Fibroblast of skin of abdomen (primary cell): Measurements from ENCODE around the gene HSD17B2. TPM values are rescaled to one million over a fixed set of nuclear protein-coding genes. Genes with fewer than 3 reads are reported as not detected.
"Not testable (repeated sequence)": the region's sequence is repeated elsewhere in the genome, so short reads cannot be mapped to it uniquely, and the experiment has no call there.

ENCODE experiments used
- DNase-seq: peaks from one replicate; pipeline ENCODE4 v3.0.0-alpha.2; 2013
- polyA plus RNA-seq, 2 experiments: library from polyadenylated mRNA; unstranded; fragments of 120-200 nt; gene quantifications; one replicate each; pipeline ENCODE4 v1.2.1, GENCODE V29; 2013; ENCODE audit not compliant: insufficient read length in 2 of 2

The HSD17B2 gene
- 0.55 TPM for polyA plus RNA-seq (2013, experiment 1 of 2; ENCODE audit: insufficient read length)
- 0.56 TPM for polyA plus RNA-seq (2013, experiment 2 of 2; ENCODE audit: insufficient read length)

DNA sequence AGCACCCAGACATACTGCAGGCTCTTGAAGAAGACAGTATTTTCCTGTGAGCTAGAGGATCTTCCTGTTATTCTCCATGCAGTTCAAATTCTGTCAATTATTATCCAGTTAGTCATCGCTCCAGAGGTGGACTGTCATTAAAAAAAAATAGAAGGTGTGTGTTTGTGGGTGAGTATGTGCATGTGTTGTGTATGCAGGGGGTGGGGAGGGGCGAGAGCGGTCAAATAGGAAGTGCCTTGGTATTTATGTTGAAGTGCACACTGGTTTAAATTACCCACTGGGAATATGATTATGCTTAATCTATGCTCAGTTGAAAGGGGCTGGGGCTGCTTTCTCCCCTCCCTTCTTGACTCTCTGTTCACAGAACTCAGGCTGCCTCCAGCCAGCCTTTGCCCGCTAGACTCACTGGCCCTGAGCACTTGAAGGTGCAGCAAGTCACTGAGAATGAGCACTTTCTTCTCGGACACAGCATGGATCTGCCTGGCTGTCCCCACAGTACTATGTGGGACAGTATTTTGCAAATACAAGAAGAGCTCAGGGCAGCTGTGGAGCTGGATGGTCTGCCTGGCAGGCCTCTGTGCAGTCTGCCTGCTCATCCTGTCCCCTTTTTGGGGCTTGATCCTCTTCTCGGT is at the start of gene HSD17B2:
Gene HSD17B2 (plus strand): TSS at position 273 of the 632 bp plus-strand sequence. CDS start 172 bp downstream, at position 445.
- peak; percentile 63 for DNase-seq

GRCh38 chr16:81987121-81987520 is 47.9 kb upstream of the HSD17B2 start:
- no peak for DNase-seq

GRCh38 chr16:81987706-81988105 is 47.3 kb upstream of the HSD17B2 start:
- DNase-seq = no peak

DNA sequence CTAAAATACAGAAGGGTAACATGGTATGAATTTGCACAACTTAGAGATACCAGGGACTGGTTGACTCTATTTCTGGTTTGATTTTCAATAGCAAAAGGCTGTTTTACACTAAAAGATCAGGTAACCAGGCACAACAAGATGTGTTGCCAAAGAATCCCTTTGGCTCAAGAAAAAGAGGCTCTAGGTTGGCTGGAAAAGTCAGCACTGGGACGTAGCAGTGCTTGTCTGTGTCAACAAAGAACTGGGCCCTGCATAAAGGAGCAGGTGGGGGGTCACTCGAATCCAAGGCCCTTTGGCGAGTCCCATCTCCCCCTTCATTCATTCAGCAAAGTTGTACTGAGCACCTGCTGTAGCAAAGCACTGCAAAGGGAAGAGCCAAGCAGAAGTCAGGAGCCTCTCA is 42.2 kb upstream of the HSD17B2 start:
- DNase-seq = no peak

DNA sequence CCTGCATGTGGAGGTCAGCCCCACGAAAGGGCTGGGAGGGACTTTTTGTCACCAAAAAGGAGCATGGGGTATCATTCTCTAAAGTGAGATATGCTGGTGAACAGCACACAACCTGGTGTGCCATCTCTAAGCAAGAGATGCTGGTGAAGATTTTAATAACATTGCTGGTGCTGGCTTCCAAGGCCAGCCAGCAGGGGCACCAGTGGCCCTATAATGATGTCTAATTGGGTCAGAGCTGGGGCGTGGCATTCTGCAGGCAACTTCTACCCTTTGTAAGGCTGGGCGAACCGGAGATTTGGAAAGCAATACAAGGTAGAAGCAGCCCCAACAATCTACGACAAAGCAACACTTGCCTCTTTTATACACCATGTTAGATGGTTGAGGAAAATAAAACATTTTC is 40.6 kb upstream of the HSD17B2 start:
- no peak for DNase-seq

DNA sequence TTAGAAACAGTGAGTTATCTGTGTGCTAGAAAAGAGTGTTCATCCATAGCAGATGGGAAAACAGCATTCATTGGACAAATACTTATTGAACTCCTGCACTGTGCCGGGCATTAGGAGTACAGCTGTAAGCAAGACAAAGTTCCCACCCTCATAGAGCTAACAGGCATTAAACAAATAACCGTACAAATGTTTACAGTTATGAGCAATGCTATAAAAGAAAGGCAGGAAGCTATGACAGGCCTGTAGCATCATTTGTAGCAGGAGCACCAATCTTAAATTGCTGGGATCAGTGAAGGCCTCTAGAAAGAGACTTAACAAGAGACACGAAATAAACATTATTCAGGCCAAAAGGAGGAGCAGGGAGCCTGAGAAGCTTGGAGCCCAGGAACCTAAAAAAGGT is 39.4 kb upstream of the HSD17B2 start:
- DNase-seq = no peak

DNA sequence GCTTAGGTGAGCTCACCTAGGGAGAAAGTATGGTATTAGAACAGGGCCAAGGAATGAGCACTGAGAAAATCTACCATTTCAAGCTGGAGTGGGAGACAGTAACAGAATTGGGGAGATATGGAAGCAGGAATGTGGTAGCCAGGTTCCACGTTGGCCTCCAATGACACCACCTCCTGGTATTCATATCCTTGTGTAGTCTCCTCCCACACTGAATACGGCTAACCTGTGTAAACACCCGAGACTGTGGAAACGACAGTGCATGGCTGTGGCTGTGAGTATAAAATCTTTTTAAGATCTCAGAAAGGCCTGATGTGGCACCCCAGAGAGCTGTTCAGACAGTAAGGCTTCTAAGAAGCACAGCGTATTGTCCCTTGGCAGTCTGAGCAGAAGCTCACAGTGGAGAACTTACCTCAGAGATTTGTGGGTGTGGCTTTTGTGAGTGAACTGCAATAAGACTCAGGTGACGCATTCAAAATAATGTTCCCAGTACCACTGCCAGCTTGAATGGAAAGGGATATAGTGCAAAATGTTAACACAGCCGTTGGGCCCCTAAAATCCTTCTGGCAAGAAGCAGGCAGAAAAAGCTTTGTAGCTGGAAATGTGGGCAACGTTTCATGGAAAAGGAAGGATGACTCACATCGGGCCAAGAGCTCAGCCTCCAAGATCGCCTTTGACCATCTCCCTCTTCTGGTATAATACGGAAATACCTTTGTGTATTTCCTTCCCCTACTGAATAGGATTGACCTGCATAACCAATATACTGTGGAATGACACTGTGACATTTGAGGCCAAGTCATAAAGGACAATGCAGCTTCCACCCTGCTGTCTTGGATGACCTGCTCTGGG is 38.2 kb upstream of the HSD17B2 start:
- peak; percentile 66 for DNase-seq

GRCh38 chr16:81997738-81998137 is 37.3 kb upstream of the HSD17B2 start:
- DNase-seq = peak; percentile 90

- no peak for DNase-seq
Measured at GRCh38 chr16:82002831-82003230, 32.2 kb upstream of the HSD17B2 start.

DNA sequence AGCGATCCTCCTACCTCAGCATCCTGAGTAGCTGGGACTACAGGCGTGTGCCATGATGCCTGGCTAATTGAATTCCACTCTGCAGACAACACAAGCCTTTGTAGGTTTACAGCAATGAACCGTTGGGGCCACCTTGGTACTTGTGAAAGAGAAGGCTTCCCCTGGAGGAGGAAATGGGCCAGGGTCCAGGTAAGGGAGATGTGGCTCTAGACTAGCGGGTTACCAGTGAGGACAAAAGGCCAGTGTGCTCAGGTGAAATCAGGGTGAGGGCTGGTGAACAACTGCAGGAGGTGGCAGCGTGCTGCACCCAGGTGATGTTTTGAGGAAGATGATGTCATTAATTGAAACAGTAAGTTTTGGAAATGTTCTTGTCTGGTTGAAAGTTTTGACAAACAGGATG is 30.5 kb upstream of the HSD17B2 start:
- no peak for DNase-seq

- DNase-seq = peak; percentile 13
Measured at GRCh38 chr16:82005027-82005830, 29.8 kb upstream of the HSD17B2 start.

GRCh38 chr16:82006036-82006435 is 29.0 kb upstream of the HSD17B2 start:
- no peak for DNase-seq

GRCh38 chr16:82007189-82007588 is 27.9 kb upstream of the HSD17B2 start:
- DNase-seq = no peak

GRCh38 chr16:82008957-82009592 is 26.0 kb upstream of the HSD17B2 start:
- DNase-seq = no peak

- DNase-seq = not testable (repeated sequence)
Measured at GRCh38 chr16:82009789-82010188, 25.3 kb upstream of the HSD17B2 start.

GRCh38 chr16:82010649-82011048 is 24.4 kb upstream of the HSD17B2 start:
- DNase-seq = no peak

- no peak for DNase-seq
Measured at GRCh38 chr16:82011199-82011641, 23.8 kb upstream of the HSD17B2 start, which contains the start of gene SDR42E1. Gene SDR42E1, minus strand, starts transcription at chr16:82011470. Its CDS starts 10,612 bp downstream, at chr16:82000858.

- no peak for DNase-seq
Measured at GRCh38 chr16:82013139-82013538, 21.9 kb upstream of the HSD17B2 start.

GRCh38 chr16:82016263-82016662 is 18.8 kb upstream of the HSD17B2 start:
- peak; percentile 75 for DNase-seq

GRCh38 chr16:82016964-82017363 is 18.1 kb upstream of the HSD17B2 start:
- DNase-seq = peak; percentile 91

GRCh38 chr16:82017911-82018568 is 17.0 kb upstream of the HSD17B2 start:
- DNase-seq = no peak

DNA sequence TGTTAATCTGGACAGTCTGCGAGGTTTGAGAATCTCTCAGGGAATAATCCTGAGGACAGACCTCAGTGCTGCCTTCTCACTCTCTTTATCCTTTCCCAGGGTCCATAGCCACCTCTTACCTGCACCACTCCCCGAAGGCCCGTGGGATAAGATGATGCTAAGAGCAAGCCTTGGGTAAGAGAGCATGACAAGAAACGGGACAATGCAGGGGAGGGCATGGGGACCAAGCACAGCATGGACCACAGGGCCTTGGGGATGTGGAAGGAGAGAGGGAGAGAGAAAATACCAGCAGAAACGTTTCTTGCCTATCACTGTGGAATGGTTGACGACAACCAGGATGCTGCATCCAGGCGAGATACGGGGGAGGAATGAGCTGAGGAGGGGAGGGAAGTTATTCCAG is 15.5 kb upstream of the HSD17B2 start:
- DNase-seq = no peak
